Tibial artery (tissue), 4 donors: ENCODE data around the gene PICALM.

Source experiments
- DNase-seq, 2 donors: peaks; one replicate each; pipeline ENCODE4 v3.0.0-alpha.2; 2019
- H3K27ac ChIP-seq, 2 donors: fragments of 200-600 bp; sonication (generic) in 1 of 2; 1 replicate in 1 of 2; 2 replicates in 1 of 2; pipeline ENCODE4 v1.5.1; 2018 to 2019; ENCODE audit warnings: mild to moderate bottlenecking in 1 of 2
- H3K27me3 ChIP-seq, 2 donors: fragments of 200-600 bp; sonication (generic) in 1 of 2; one replicate each; pipeline versions ENCODE4 v1.5.1 to v1.6.0; 2016 to 2019
- H3K36me3 ChIP-seq, 3 donors: fragments of 200-600 bp; sonication (generic) in 2 of 3; one replicate each; pipeline ENCODE4 v1.5.1; 2016 to 2019; ENCODE audit warnings: mild to moderate bottlenecking in 2 of 3
- H3K4me1 ChIP-seq, 4 donors: fragments of 200-600 bp; sonication (generic) in 2 of 4; 1 replicate in 3 of 4; 2 replicates in 1 of 4; pipeline ENCODE4 v1.5.1; 2016 to 2019
- H3K4me3 ChIP-seq, 2 donors: fragments of 200-600 bp; sonication (generic) in 1 of 2; 1 replicate in 1 of 2; 2 replicates in 1 of 2; pipeline ENCODE4 v1.5.1; 2018 to 2019; ENCODE audit warnings: mild to moderate bottlenecking in 2 of 2
- H3K9me3 ChIP-seq, 3 donors: fragments of 200-600 bp; sonication (generic) in 1 of 3; one replicate each; pipeline ENCODE4 v1.5.1; 2016 to 2019
- intact Hi-C: fragments of 100-400 bp; cut with DNase I; formaldehyde crosslinking; loops from one replicate; pipeline ENCODE4 v1.15.0; 2023; ENCODE audit warnings: low total_unique reads
- TF ChIP-seq, protein P1 (sequence below), 2 experiments: fragments of 200-600 bp in 1 of 2; fragments of 450-650 bp in 1 of 2; IDR thresholded peaks; one replicate each; pipeline ENCODE4 v1.5.1; 2017 to 2019; ENCODE audit warnings: antibody characterized with exemption in 2 of 2, mild to moderate bottlenecking in 1 of 2, moderate library complexity in 1 of 2

The PICALM gene

DNA sequence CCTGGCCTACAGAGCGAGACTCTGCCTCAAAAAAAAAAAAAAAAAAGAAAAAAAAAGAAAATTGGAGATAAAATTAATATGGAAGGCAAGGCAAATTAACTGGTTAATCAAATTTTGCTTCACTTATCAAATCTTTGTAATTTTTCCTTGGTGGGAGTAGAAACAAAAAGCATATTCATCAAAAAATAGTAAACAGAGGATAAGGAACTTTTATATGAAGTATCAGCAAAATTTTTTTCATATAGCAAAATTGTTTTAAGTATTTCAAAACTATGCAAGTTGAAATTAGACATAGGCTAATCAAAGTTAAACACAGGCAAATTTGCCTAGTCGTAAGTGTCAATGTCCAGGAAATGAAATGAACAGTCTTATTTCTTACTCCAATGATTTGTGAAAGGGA lies 33.0 kb downstream of the PICALM start:
- no peak overlapping the region for H3K27ac ChIP-seq
- TF ChIP-seq, protein P1, sequence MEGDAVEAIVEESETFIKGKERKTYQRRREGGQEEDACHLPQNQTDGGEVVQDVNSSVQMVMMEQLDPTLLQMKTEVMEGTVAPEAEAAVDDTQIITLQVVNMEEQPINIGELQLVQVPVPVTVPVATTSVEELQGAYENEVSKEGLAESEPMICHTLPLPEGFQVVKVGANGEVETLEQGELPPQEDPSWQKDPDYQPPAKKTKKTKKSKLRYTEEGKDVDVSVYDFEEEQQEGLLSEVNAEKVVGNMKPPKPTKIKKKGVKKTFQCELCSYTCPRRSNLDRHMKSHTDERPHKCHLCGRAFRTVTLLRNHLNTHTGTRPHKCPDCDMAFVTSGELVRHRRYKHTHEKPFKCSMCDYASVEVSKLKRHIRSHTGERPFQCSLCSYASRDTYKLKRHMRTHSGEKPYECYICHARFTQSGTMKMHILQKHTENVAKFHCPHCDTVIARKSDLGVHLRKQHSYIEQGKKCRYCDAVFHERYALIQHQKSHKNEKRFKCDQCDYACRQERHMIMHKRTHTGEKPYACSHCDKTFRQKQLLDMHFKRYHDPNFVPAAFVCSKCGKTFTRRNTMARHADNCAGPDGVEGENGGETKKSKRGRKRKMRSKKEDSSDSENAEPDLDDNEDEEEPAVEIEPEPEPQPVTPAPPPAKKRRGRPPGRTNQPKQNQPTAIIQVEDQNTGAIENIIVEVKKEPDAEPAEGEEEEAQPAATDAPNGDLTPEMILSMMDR (IDR thresholded peaks at IDR 0.05): no peak
- no peak for DNase-seq
- no peaks in the 10 kb centered on the region for H3K9me3 ChIP-seq
- no peaks in the 10 kb centered on the region for H3K27me3 ChIP-seq
- no peak overlapping the region for H3K4me3 ChIP-seq
- peaks cover 0 to 2% (median 1%) of the 10 kb centered on the region in 3 donors for H3K36me3 ChIP-seq
- peaks cover 0 to 89% (median 31%) of the 10 kb centered on the region in 4 donors for H3K4me1 ChIP-seq
- intact Hi-C loops: no loop called here

DNA sequence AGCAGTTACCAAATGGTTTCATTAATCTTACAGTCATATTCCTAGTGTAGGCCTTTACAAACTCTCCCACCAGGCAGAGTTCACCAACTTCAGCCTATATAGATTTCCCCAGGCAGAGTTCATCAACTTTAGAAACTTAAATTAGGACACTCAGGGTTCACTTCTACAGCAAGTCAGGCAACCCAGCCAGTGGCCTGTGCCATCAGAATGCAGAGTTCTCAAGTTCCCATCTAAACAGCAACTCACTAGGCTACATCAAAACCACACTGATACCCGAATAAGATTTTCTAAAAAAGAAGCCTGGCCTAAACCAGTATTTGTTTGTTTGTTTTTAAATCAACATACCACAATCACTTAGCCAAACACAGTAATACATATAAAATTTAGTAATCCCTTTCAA lies 33.7 kb downstream of the PICALM start:
- intact Hi-C loops: no loop called here
- H3K27me3 ChIP-seq: no peaks in the 10 kb centered on the region

DNA sequence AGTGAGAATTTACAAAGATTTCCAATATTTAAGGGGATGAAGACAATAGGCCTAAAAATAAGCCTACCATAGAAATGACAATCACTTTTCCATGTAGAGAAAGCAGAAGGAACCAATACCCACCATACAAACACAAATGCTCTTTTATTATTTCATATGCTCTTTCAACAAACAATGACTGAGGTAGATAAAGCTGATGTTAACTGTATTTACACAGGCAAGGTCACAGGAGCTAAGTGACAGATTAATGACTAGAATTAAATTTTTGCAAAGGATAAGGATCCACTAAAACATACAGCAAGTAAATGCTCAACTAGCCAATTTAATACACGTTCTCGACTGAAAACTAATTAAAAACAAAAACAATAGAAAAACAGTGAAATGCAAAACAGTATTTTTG lies 34.2 kb downstream of the PICALM start:
- intact Hi-C loops: no loop called here
- peaks cover 0 to 9% (median 7%) of the 10 kb centered on the region in 3 donors for H3K36me3 ChIP-seq
- no peak for DNase-seq

More for the DNA sequence above, 33.7 kb downstream of the PICALM start:
- DNase-seq: no peak
- H3K4me1 ChIP-seq: peaks cover 0 to 89% (median 29%) of the 10 kb centered on the region in 4 donors
- H3K4me3 ChIP-seq: no peak overlapping the region
- no peaks in the 10 kb centered on the region for H3K9me3 ChIP-seq
- peaks cover 0 to 9% (median 7%) of the 10 kb centered on the region in 3 donors for H3K36me3 ChIP-seq
- H3K27ac ChIP-seq: no peak overlapping the region
- TF ChIP-seq, protein P1 (IDR thresholded peaks at IDR 0.05): no peak

DNA sequence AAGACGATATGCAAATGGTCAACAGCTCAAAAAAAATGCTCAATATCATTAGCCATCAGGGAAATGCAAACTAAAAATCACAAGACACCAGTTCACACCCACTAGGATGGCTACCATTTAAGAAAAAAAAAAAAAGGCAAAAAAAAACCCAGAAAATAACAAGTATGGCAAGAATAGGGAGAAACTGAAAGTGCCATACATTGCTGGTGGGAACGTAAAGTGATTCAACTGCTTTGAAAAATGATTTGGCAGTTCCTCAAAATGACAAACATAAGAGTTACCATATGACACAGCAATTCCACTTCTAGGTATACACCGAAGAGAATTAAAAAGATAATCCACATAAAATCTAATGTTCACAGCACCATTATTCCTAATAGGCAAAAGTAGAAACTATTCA lies 47.5 kb downstream of the PICALM start:
- Histone ChIP-seq H3K4me1 (peaks cover 0 to 16% (median 0%) of the 10 kb centered on the region in 4 donors), H3K9me3 (no peaks in the 10 kb centered on the region), H3K36me3 (peaks cover 28 to 63% (median 31%) of the 10 kb centered on the region in 3 donors), H3K27me3 (no peaks in the 10 kb centered on the region), H3K4me3 (no peak overlapping the region), H3K27ac (no peak overlapping the region)
- intact Hi-C loops: no loop called here
- DNase-seq: no peak
- TF ChIP-seq, protein P1 (IDR thresholded peaks at IDR 0.05): no peak

More for the DNA sequence above, 34.2 kb downstream of the PICALM start:
- Histone ChIP-seq H3K9me3 (no peaks in the 10 kb centered on the region), H3K27me3 (no peaks in the 10 kb centered on the region), H3K27ac (no peak overlapping the region), H3K4me1 (peaks cover 0 to 84% (median 29%) of the 10 kb centered on the region in 4 donors), H3K4me3 (no peak overlapping the region)
- TF ChIP-seq, protein P1 (IDR thresholded peaks at IDR 0.05): no peak

DNA sequence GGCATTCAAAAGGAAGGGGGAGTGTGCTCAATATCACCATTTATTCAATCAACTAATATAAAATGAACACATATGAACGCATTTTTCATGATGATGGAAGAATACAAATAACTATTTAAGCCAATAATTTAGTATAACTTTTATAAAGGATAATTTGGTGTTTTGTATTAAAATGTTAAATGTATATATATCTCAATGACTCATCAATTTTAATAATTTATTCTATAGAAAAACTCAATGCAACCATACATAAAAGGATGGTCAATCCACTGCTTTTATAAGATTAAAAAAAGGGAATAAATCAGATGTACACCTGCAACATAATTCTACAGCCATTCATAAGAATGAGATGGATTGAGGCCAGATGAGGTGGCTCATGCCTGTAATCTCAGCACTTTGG lies 50.6 kb downstream of the PICALM start:
- Histone ChIP-seq H3K4me1 (peaks cover 0 to 18% (median 3%) of the 10 kb centered on the region in 4 donors), H3K9me3 (no peaks in the 10 kb centered on the region), H3K36me3 (peaks cover 14 to 36% (median 21%) of the 10 kb centered on the region in 3 donors), H3K27me3 (no peaks in the 10 kb centered on the region), H3K27ac (no peak overlapping the region), H3K4me3 (no peak overlapping the region)
- no peak for DNase-seq
- TF ChIP-seq, protein P1 (IDR thresholded peaks at IDR 0.05): no peak
- intact Hi-C loops: no loop called here

DNA sequence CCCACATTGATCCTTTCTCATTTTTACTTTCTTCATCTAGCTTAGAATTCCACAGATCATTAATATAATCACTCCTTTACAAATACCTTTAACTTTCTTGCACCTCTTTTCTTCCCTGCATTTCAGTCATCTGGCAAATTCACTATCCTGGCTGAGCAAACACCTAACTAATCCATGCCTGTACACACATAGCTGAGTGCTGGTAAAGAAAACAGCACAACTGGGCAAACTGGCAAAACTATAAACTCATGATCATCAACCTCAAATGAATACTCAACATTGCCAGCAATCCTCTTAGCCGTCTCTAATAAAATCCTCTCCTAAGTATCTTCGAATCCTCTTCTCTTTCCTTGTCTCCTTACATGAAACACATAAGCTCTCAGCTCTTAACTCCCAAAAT lies 52.4 kb downstream of the PICALM start:
- H3K4me3 ChIP-seq: no peak overlapping the region
- no peak for DNase-seq
- no peak overlapping the region for H3K27ac ChIP-seq
- H3K4me1 ChIP-seq: peaks cover 0 to 17% (median 3%) of the 10 kb centered on the region in 4 donors
- TF ChIP-seq, protein P1 (IDR thresholded peaks at IDR 0.05): no peak
- no peaks in the 10 kb centered on the region for H3K9me3 ChIP-seq
- no peaks in the 10 kb centered on the region for H3K27me3 ChIP-seq
- intact Hi-C loops: no loop called here
- H3K36me3 ChIP-seq: peaks cover 19 to 31% (median 26%) of the 10 kb centered on the region in 3 donors
